ENCODE measurements around the gene CD163L1. TPM values are rescaled to one million over a fixed set of nuclear protein-coding genes. Genes with fewer than 3 reads are reported as not detected.

CD163L1 gene
- total RNA-seq: 0.58 and 0.88 TPM in 2 replicates

DNA sequence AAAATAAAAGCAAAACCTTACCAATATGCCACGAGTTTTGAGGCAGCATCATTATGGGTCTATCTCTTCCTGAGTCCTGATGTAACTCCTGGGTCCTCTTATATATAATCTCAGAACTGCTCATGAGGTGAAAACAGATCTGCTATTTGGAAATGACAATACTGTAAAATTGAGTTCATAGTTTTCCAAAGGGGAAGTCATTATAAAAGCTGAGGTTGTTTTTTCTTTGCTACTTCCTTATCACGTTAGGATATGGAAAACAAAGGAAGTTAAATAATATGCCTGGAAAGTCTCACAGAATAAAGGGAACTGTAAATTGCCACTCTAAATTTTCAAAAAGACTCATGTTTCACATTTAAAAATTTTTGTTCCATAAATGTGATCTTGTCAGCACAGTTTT, at the start of gene CD163L1:
CD163L1 (minus strand) TSS at position 78 of the 400 bp plus-strand sequence; CDS start at position 52, 26 bp downstream.
- ChIA-PET CTCF (no interaction called here), POLR2A (no interaction called here)
- H3K4me3 Mint-ChIP-seq: no peak within 1 kb of the TSS
- peaks cover 31% of the 10 kb centered on the region for H3K27me3 Mint-ChIP-seq
- H3K9me3 Mint-ChIP-seq: peaks cover 3% of the 10 kb centered on the region
- ATAC-seq (ENCODE audit: low read depth) (no peak), DNase-seq (no peak)
- H3K4me1 Mint-ChIP-seq: no peaks in the 10 kb centered on the region
- no peaks in the 10 kb centered on the region for H3K36me3 Mint-ChIP-seq (ENCODE audit: low read depth)
- intact Hi-C loops (cut with micrococcal nuclease): no loop called here
- TF ChIP-seq, protein P1, sequence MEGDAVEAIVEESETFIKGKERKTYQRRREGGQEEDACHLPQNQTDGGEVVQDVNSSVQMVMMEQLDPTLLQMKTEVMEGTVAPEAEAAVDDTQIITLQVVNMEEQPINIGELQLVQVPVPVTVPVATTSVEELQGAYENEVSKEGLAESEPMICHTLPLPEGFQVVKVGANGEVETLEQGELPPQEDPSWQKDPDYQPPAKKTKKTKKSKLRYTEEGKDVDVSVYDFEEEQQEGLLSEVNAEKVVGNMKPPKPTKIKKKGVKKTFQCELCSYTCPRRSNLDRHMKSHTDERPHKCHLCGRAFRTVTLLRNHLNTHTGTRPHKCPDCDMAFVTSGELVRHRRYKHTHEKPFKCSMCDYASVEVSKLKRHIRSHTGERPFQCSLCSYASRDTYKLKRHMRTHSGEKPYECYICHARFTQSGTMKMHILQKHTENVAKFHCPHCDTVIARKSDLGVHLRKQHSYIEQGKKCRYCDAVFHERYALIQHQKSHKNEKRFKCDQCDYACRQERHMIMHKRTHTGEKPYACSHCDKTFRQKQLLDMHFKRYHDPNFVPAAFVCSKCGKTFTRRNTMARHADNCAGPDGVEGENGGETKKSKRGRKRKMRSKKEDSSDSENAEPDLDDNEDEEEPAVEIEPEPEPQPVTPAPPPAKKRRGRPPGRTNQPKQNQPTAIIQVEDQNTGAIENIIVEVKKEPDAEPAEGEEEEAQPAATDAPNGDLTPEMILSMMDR (IDR thresholded peaks at IDR 0.05): no peak
- no peak within 1 kb of the TSS for H3K27ac Mint-ChIP-seq

DNA sequence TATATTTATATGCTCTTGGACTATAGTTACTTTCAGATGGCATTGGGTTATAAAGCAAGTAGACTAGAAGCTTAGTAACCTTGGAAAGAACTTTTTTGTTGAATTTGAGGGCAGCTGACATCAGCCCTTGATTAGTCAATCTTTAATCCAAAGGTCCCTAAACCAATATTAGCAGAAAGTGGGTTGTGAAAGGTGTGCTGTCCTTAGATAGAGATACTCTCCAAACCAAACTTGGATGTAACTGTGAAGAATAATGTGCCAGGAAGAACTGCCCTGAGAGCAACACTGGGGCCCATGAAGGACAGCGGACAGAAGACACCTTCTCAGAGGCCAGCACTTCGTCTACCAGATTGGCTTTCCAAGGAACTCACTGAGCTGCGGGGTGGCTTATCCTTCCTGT, 49.1 kb upstream of the CD163L1 start:
- ATAC-seq (ENCODE audit: low read depth): no peak
- intact Hi-C loops (cut with micrococcal nuclease): no loop called here
- H3K36me3 Mint-ChIP-seq (ENCODE audit: low read depth): no peaks in the 10 kb centered on the region
- no peaks in the 10 kb centered on the region for H3K4me1 Mint-ChIP-seq
- peaks cover 3% of the 10 kb centered on the region for H3K9me3 Mint-ChIP-seq
- CTCF ChIA-PET: no interaction called here
- no peak overlapping the region for H3K4me3 Mint-ChIP-seq
- no peak overlapping the region for H3K27ac Mint-ChIP-seq
- peaks cover 9% of the 10 kb centered on the region for H3K27me3 Mint-ChIP-seq
- TF ChIP-seq, protein P1 (IDR thresholded peaks at IDR 0.05): no peak
- no peak for DNase-seq
- POLR2A ChIA-PET: no interaction called here

DNA sequence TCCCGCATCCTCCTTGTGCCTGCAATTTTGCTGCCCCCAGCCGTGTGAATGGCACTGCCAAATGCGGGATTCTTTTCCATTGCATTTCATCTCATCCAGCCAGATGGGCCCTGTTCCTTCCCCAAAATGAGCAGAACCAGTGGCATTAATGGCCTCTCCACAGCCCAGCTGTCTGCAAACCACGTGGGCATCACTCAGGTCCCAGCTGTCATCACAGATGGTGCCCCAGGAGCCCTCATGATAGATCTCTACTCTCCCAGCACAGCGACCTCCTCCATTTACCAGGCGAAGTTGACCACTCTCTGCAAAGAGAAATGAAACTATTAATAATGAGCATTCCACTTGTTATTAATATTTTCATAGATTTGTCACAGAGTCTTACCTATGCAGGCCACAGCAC, 42.6 kb upstream of the CD163L1 start:
- Mint-ChIP-seq H3K9me3 (no peaks in the 10 kb centered on the region), H3K4me1 (no peaks in the 10 kb centered on the region), H3K27me3 (peaks cover 2% of the 10 kb centered on the region), H3K27ac (no peak overlapping the region), H3K36me3 (ENCODE audit: low read depth) (no peaks in the 10 kb centered on the region), H3K4me3 (no peak overlapping the region)
- TF ChIP-seq, protein P1 (IDR thresholded peaks at IDR 0.05): no peak
- ATAC-seq (ENCODE audit: low read depth): no peak
- DNase-seq: no peak
- POLR2A ChIA-PET: no interaction called here
- CTCF ChIA-PET: no interaction called here
- intact Hi-C loops (cut with micrococcal nuclease): no loop called here

DNA sequence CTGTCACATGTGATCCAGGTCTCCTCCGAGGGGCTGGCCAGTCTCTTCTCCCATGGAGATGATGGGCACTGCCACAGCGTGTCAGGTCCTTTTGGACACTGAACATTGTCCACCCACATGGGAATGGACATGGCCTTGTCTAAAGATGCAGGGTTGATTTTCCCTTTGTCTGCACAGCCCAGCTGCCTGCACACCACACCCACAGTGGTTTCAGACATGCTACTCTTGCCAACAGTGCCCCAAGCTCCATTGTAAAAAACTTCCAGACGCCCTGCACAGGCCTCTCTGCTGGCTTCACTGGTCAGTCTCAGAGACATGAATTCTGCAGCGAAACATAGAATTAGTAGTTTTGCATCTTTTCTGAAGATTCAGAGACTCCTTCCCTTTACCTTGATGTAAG, 41.1 kb upstream of the CD163L1 start:
- H3K27me3 Mint-ChIP-seq: no peaks in the 10 kb centered on the region
- intact Hi-C loops (cut with micrococcal nuclease): no loop called here
- TF ChIP-seq, protein P1 (IDR thresholded peaks at IDR 0.05): no peak
- no peaks in the 10 kb centered on the region for H3K4me1 Mint-ChIP-seq
- POLR2A ChIA-PET: no interaction called here
- ATAC-seq (ENCODE audit: low read depth) (no peak), DNase-seq (no peak)
- no peaks in the 10 kb centered on the region for H3K9me3 Mint-ChIP-seq
- no peaks in the 10 kb centered on the region for H3K36me3 Mint-ChIP-seq (ENCODE audit: low read depth)
- CTCF ChIA-PET: no interaction called here
- no peak overlapping the region for H3K27ac Mint-ChIP-seq
- no peak overlapping the region for H3K4me3 Mint-ChIP-seq

DNA sequence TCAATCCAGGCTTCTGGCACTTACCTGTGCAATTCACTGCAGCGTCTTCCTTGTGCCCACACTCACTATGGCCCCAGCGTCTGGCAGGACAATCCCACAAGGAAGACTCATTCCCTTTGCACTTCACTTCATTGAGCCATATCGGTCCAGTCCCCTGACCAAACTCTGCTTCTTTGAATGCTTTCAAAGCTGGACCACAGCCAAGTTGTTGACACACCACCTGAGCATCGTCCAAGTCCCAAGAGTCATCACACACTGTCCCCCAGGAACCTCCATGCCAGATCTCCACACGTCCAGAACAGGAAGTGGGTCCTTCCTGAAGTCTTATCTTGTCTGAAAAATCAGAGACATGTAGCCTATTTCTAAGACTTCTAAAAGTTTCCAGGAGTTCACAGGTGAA, 39.4 kb upstream of the CD163L1 start:
- H3K27ac Mint-ChIP-seq: no peak overlapping the region

More for the DNA sequence above, 39.4 kb upstream of the CD163L1 start:
- ChIA-PET CTCF (no interaction called here), POLR2A (no interaction called here)
- Mint-ChIP-seq H3K4me3 (no peak overlapping the region), H3K27me3 (no peaks in the 10 kb centered on the region), H3K36me3 (ENCODE audit: low read depth) (no peaks in the 10 kb centered on the region), H3K4me1 (no peaks in the 10 kb centered on the region), H3K9me3 (no peaks in the 10 kb centered on the region)
- TF ChIP-seq, protein P1 (IDR thresholded peaks at IDR 0.05): no peak
- ATAC-seq (ENCODE audit: low read depth) (no peak), DNase-seq (no peak)
- intact Hi-C loops (cut with micrococcal nuclease): no loop called here

All from activated B cell treated with CpG ODN at 0.5 μM for 24 hours (primary cell).